Measurements from ENCODE around the gene DTNB.

Gene DTNB

DNA sequence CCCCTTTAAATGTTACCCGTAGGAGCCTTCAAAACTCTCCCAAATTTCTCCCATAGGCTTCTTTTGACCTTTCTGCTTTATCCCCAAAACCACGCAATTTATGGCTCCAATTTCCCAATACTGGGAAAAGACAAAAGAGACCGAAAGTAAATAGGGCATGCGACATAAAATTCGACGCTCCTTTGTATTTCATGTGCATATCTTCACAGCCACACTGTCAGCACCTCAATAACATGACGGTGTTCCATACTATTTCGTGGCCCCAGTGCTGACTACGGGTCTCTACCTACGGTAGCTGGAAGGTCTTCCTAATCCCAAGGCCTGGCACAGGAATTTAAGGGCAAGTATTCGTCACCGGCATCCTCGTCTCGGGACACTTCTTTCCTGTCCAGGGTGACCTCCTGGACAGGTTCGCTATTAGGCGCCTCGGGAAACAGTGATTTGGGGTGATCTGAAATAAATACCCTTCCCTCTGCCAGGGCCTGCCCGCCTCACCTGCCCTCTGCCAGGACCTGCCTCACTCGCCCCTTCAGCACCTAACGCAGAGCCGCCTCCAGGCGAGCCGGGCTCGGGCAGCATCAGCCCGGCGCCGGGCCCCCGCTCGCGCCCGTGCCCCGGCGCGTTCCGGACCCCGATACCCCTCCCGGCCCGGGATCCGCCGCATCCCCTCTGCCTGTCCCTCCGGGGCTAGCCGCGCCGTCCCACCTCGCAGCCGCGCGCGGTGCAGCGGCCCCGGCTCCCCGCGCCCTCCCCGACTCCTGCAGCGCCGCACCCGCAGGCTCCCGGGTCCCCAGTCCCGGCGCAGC is 680 bp downstream of the DTNB start (continued):
- TF ChIP-seq, protein P1, sequence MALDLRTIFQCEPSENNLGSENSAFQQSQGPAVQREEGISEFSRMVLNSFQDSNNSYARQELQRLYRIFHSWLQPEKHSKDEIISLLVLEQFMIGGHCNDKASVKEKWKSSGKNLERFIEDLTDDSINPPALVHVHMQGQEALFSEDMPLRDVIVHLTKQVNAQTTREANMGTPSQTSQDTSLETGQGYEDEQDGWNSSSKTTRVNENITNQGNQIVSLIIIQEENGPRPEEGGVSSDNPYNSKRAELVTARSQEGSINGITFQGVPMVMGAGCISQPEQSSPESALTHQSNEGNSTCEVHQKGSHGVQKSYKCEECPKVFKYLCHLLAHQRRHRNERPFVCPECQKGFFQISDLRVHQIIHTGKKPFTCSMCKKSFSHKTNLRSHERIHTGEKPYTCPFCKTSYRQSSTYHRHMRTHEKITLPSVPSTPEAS (tag by site-specific recombination; IDR thresholded peaks at IDR 0.05): no peak
- TF ChIP-seq ZNF426 (tag by site-specific recombination; IDR thresholded peaks at IDR 0.05) (no peak), TCF7L2 (IDR thresholded peaks at IDR 0.05; ENCODE audit: borderline replicate concordance, low read depth, low read length) (no peak), ZNF394 (tag by site-specific recombination; IDR thresholded peaks at IDR 0.05; ENCODE audit: borderline replicate concordance) (no peak), ZNF529 (tag by site-specific recombination; IDR thresholded peaks at IDR 0.05; ENCODE audit: insufficient replicate concordance) (no peak)
- TF ChIP-seq, protein P2, sequence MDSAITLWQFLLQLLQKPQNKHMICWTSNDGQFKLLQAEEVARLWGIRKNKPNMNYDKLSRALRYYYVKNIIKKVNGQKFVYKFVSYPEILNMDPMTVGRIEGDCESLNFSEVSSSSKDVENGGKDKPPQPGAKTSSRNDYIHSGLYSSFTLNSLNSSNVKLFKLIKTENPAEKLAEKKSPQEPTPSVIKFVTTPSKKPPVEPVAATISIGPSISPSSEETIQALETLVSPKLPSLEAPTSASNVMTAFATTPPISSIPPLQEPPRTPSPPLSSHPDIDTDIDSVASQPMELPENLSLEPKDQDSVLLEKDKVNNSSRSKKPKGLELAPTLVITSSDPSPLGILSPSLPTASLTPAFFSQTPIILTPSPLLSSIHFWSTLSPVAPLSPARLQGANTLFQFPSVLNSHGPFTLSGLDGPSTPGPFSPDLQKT (IDR thresholded peaks at IDR 0.05; ENCODE audit: borderline replicate concordance, low read depth, low read length): no peak
- TF ChIP-seq, protein P3, sequence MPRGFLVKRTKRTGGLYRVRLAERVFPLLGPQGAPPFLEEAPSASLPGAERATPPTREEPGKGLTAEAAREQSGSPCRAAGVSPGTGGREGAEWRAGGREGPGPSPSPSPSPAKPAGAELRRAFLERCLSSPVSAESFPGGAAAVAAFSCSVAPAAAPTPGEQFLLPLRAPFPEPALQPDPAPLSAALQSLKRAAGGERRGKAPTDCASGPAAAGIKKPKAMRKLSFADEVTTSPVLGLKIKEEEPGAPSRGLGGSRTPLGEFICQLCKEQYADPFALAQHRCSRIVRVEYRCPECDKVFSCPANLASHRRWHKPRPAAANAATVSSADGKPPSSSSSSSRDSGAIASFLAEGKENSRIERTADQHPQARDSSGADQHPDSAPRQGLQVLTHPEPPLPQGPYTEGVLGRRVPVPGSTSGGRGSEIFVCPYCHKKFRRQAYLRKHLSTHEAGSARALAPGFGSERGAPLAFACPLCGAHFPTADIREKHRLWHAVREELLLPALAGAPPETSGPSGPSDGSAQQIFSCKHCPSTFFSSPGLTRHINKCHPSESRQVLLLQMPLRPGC (tag by site-specific recombination; IDR thresholded peaks at IDR 0.05): no peak

DNA sequence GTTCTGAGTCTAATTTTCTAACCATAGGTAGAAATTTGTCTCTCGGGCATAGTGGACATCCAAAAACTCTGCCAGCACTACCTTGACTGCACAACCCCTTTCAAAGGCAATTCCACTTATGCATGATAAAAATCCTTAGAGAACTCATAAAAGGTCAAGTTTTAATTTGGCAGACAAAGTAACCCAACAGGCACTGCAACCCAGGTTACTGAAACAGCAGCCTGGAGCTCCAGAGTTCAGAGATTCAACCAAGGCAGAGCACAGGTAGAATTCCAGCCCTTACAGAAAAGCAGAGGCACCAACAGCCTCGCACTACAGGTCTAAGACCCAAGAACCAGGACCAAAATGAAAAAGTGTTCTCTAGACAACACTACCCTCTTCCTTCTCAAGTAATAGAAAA is 1.8 kb downstream of the DTNB start:
- H3K27ac ChIP-seq (ENCODE audit: extremely low read depth, low read depth, low read length): no peak overlapping the region
- peaks cover 12% of the 10 kb centered on the region; the same call in 1 of the 2 replicates for H3K4me1 ChIP-seq (ENCODE audit: control insufficient read depth, insufficient read depth, low read length)
- TF ChIP-seq ZNF677 (tag by site-specific recombination; IDR thresholded peaks at IDR 0.05) (no peak), ZNF560 (tag by site-specific recombination; IDR thresholded peaks at IDR 0.05; ENCODE audit: borderline replicate concordance) (no peak)
- H3K9me3 ChIP-seq (ENCODE audit: control insufficient read depth, insufficient read depth, low read depth, low read length): no peaks in the 10 kb centered on the region
- ChIA-PET CTCF (interaction anchor here (0.9 to 2.1 kb wide), 5 partner anchors 20 to 66 kb away, joined by 3 to 12 read pairs (median 3); no protein-coding TSS in a partner anchor), POLR2A (interaction anchor here (0.6 kb wide), 1 partner anchor 11 kb away, joined by 5 read pairs; no protein-coding TSS in a partner anchor)
- no peaks in the 10 kb centered on the region for H3K36me3 ChIP-seq (ENCODE audit: control insufficient read depth in 2 of 2, insufficient read depth in 1 of 2, low read length in 2 of 2)
- no peak overlapping the region for H3K4me3 ChIP-seq (ENCODE audit: low read depth, low read length)

DNA sequence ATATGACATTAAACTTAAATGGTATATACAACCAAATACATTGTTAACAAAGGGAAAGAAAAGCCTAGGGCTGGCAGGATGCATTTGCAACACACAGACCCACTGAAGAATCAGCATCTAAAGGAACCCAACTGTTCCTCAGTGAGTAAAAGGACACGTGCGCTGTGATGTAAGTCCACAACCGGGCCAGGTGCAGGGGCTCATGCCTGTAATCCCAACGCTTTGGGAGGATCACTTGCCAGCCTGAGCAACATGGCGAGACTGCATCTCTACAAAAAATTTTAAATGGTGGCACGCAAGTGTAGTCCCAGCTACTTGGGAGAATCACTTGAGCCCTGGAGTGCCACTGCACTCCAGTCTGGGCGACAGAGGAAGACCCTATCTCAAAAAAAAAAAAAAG is 3.9 kb downstream of the DTNB start:
- Histone ChIP-seq H3K36me3 (ENCODE audit: control insufficient read depth in 2 of 2, insufficient read depth in 1 of 2, low read length in 2 of 2) (no peaks in the 10 kb centered on the region), H3K4me1 (ENCODE audit: control insufficient read depth, insufficient read depth, low read length) (peaks cover 15% of the 10 kb centered on the region), H3K4me3 (ENCODE audit: low read depth, low read length) (no peak overlapping the region), H3K27ac (ENCODE audit: extremely low read depth, low read depth, low read length) (no peak overlapping the region), H3K9me3 (ENCODE audit: control insufficient read depth, insufficient read depth, low read depth, low read length) (no peaks in the 10 kb centered on the region)
- TF ChIP-seq KLF7 (tag by site-specific recombination; IDR thresholded peaks at IDR 0.05; ENCODE audit: borderline replicate concordance) (no peak), ZNF548 (tag by site-specific recombination; IDR thresholded peaks at IDR 0.05) (no peak), KLF10 (tag by site-specific recombination; IDR thresholded peaks at IDR 0.05) (no peak), ZNF549 (tag by site-specific recombination; IDR thresholded peaks at IDR 0.05) (no peak), TRIM28 (IDR thresholded peaks at IDR 0.05; ENCODE audit: borderline replicate concordance, low read length) (no peak), ZNF169 (tag by site-specific recombination; IDR thresholded peaks at IDR 0.05) (no peak), ZFP3 (tag by site-specific recombination; IDR thresholded peaks at IDR 0.05; ENCODE audit: low read depth) (no peak), ZNF654 (tag by site-specific recombination; IDR thresholded peaks at IDR 0.05; ENCODE audit: low read depth) (no peak), ZNF785 (tag by site-specific recombination; IDR thresholded peaks at IDR 0.05) (no peak), HOXD13 (CRISPR knock-in tag; IDR thresholded peaks at IDR 0.05; ENCODE audit: borderline replicate concordance) (no peak), ZBTB1 (tag by site-specific recombination; IDR thresholded peaks at IDR 0.05) (no peak), ZSCAN16 (tag by site-specific recombination; IDR thresholded peaks at IDR 0.05) (no peak), ZXDB (tag by site-specific recombination; IDR thresholded peaks at IDR 0.05) (no peak), MEIS1 (CRISPR knock-in tag; IDR thresholded peaks at IDR 0.05; ENCODE audit: borderline replicate concordance) (no peak), ZBTB17 (tag by site-specific recombination; IDR thresholded peaks at IDR 0.05) (no peak), RBAK (tag by site-specific recombination; IDR thresholded peaks at IDR 0.05) (no peak), GLIS2 (tag by site-specific recombination; IDR thresholded peaks at IDR 0.05) (no peak)
- TF ChIP-seq, protein P4, sequence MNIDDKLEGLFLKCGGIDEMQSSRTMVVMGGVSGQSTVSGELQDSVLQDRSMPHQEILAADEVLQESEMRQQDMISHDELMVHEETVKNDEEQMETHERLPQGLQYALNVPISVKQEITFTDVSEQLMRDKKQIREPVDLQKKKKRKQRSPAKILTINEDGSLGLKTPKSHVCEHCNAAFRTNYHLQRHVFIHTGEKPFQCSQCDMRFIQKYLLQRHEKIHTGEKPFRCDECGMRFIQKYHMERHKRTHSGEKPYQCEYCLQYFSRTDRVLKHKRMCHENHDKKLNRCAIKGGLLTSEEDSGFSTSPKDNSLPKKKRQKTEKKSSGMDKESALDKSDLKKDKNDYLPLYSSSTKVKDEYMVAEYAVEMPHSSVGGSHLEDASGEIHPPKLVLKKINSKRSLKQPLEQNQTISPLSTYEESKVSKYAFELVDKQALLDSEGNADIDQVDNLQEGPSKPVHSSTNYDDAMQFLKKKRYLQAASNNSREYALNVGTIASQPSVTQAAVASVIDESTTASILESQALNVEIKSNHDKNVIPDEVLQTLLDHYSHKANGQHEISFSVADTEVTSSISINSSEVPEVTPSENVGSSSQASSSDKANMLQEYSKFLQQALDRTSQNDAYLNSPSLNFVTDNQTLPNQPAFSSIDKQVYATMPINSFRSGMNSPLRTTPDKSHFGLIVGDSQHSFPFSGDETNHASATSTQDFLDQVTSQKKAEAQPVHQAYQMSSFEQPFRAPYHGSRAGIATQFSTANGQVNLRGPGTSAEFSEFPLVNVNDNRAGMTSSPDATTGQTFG (tag by site-specific recombination; IDR thresholded peaks at IDR 0.05; ENCODE audit: borderline replicate concordance): no peak
- ChIA-PET CTCF (interaction anchor here (0.6 to 1.0 kb wide), 2 partner anchors 368 to 471 kb away, joined by 3 read pairs; no protein-coding TSS in a partner anchor), POLR2A (no interaction called here)
